Measurements from ENCODE around the gene CLDN6. TPM values are rescaled to one million over a fixed set of nuclear protein-coding genes. Genes with fewer than 3 reads are reported as not detected.

CLDN6 gene
- total RNA-seq, 1 donor from 2014 or later: 33.0 TPM

DNA sequence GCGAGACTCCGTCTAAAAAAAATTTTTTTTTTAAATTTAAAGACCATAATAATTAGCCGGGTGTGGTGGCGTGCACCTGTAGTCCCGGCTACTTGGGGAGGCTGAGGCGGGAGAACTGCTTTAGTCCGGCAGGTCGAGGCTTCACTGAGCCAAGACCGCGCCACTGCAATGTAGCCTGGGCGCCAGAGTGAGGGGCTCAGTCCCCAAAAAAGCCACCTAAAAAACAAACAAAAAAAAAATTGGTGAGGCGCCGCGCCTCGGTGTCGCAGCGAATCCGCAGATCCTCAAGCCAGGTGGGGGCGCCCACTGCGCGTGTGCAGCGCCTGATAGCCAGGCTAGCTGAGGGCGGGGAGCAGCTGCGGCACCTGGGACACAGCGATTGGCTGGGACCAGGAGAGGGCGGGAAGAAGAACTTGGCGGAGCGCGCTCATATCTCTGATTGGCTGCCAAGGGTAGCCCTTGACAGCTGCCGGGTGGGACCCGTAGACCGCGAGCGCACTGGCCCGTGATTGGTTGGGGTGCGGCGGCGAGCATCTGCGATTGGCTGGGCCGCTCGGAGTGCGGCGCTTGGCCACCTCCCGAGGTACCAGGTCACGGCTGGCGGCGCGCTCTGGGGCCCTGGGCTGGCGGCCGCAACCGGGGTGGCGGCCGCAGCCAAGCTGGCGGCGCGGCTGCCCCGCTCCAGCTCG is 14.3 kb downstream of the CLDN6 start:
- TF ChIP-seq, protein P1, sequence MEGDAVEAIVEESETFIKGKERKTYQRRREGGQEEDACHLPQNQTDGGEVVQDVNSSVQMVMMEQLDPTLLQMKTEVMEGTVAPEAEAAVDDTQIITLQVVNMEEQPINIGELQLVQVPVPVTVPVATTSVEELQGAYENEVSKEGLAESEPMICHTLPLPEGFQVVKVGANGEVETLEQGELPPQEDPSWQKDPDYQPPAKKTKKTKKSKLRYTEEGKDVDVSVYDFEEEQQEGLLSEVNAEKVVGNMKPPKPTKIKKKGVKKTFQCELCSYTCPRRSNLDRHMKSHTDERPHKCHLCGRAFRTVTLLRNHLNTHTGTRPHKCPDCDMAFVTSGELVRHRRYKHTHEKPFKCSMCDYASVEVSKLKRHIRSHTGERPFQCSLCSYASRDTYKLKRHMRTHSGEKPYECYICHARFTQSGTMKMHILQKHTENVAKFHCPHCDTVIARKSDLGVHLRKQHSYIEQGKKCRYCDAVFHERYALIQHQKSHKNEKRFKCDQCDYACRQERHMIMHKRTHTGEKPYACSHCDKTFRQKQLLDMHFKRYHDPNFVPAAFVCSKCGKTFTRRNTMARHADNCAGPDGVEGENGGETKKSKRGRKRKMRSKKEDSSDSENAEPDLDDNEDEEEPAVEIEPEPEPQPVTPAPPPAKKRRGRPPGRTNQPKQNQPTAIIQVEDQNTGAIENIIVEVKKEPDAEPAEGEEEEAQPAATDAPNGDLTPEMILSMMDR (IDR thresholded peaks at IDR 0.05; ENCODE audit: unreplicated experiment): peak; percentile 14
- no peak overlapping the region for H3K4me3 Mint-ChIP-seq (ENCODE audit: unreplicated experiment)
- H3K36me3 Mint-ChIP-seq (ENCODE audit: low read depth, unreplicated experiment): no peaks in the 10 kb centered on the region
- DNase-seq (ENCODE audit: low spot score): peak; percentile 95
- peaks cover 22% of the 10 kb centered on the region for H3K4me1 Mint-ChIP-seq (ENCODE audit: unreplicated experiment)
- peaks cover 9% of the 10 kb centered on the region for H3K27me3 Mint-ChIP-seq (ENCODE audit: unreplicated experiment)
- no peaks in the 10 kb centered on the region for H3K9me3 Mint-ChIP-seq (ENCODE audit: unreplicated experiment)
- no peak overlapping the region for H3K27ac Mint-ChIP-seq (ENCODE audit: unreplicated experiment)

DNA sequence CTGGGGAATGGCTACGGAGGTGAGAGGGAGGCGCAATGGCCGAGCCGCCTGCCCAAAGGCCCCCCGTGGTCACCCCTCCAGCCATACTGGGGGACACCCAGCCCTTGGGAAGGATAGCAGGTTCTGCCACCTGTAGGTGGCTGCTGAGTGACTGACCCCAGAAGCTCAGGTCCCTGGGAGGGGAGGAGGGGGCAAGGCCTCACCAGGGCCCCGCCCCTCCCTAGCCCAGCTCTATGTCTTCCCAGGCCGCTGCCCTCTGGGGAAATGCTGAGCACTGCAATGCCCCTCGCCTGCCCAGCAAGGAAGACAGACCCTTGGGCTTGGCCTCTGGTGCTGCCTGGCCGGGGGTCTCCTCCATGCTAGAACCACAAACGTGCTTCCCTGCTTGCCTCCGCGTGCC is 16.7 kb downstream of the CLDN6 start:
- DNase-seq (ENCODE audit: low spot score): no peak
- H3K4me3 Mint-ChIP-seq (ENCODE audit: unreplicated experiment): no peak overlapping the region
- TF ChIP-seq, protein P1 (IDR thresholded peaks at IDR 0.05; ENCODE audit: unreplicated experiment): no peak
- no peaks in the 10 kb centered on the region for H3K4me1 Mint-ChIP-seq (ENCODE audit: unreplicated experiment)
- H3K27ac Mint-ChIP-seq (ENCODE audit: unreplicated experiment): no peak overlapping the region
- no peaks in the 10 kb centered on the region for H3K9me3 Mint-ChIP-seq (ENCODE audit: unreplicated experiment)
- no peaks in the 10 kb centered on the region for H3K36me3 Mint-ChIP-seq (ENCODE audit: low read depth, unreplicated experiment)
- H3K27me3 Mint-ChIP-seq (ENCODE audit: unreplicated experiment): peaks cover 9% of the 10 kb centered on the region

DNA sequence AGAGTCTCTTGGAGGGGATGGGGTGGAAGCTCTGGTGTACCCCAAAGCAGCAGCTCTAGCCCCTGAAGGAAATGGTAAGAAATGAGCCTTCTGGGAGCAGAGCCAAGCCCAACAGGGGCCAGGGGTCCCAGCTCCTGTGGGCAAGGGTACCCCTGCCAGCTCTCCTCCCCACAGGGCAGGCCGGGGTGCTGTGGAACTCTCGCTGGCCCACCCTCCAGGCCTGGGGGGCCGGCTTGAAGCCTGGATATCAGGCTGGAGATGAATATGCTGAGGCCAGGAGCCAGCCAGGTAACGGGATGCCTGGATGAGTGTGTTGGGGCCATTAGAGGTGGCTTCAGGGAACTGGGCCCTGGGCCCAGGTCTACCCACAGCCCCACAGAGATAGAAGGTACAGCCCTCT is 17.4 kb downstream of the CLDN6 start:
- no peaks in the 10 kb centered on the region for H3K36me3 Mint-ChIP-seq (ENCODE audit: low read depth, unreplicated experiment)
- peaks cover 9% of the 10 kb centered on the region for H3K27me3 Mint-ChIP-seq (ENCODE audit: unreplicated experiment)
- TF ChIP-seq, protein P1 (IDR thresholded peaks at IDR 0.05; ENCODE audit: unreplicated experiment): no peak
- no peaks in the 10 kb centered on the region for H3K9me3 Mint-ChIP-seq (ENCODE audit: unreplicated experiment)
- DNase-seq (ENCODE audit: low spot score): no peak
- H3K4me3 Mint-ChIP-seq (ENCODE audit: unreplicated experiment): no peak overlapping the region
- H3K4me1 Mint-ChIP-seq (ENCODE audit: unreplicated experiment): no peaks in the 10 kb centered on the region
- no peak overlapping the region for H3K27ac Mint-ChIP-seq (ENCODE audit: unreplicated experiment)

DNA sequence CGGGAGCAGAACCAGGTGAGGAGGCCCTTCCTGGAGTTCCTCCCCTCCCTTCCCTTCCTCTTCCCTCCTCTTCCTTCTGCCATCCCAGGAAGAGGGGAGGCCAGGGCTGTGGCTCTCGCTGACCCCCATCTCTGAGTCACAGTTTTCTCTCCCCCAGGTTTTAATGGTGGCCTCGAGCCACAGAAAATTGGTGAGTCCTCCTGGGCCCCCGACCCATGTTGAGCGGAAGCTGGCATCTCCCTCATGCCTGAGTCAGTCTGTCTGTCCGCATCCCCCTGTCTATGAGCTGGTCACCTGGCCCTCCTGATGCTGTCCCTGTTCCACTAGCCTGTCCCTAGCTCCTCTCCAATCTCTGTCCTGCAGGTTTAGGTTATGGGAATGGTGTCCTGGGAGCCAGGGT is 18.1 kb downstream of the CLDN6 start:
- no peaks in the 10 kb centered on the region for H3K9me3 Mint-ChIP-seq (ENCODE audit: unreplicated experiment)
- H3K4me1 Mint-ChIP-seq (ENCODE audit: unreplicated experiment): no peaks in the 10 kb centered on the region
- peaks cover 9% of the 10 kb centered on the region for H3K27me3 Mint-ChIP-seq (ENCODE audit: unreplicated experiment)
- H3K4me3 Mint-ChIP-seq (ENCODE audit: unreplicated experiment): no peak overlapping the region
- TF ChIP-seq, protein P1 (IDR thresholded peaks at IDR 0.05; ENCODE audit: unreplicated experiment): no peak
- DNase-seq (ENCODE audit: low spot score): no peak
- no peak overlapping the region for H3K27ac Mint-ChIP-seq (ENCODE audit: unreplicated experiment)
- no peaks in the 10 kb centered on the region for H3K36me3 Mint-ChIP-seq (ENCODE audit: low read depth, unreplicated experiment)

DNA sequence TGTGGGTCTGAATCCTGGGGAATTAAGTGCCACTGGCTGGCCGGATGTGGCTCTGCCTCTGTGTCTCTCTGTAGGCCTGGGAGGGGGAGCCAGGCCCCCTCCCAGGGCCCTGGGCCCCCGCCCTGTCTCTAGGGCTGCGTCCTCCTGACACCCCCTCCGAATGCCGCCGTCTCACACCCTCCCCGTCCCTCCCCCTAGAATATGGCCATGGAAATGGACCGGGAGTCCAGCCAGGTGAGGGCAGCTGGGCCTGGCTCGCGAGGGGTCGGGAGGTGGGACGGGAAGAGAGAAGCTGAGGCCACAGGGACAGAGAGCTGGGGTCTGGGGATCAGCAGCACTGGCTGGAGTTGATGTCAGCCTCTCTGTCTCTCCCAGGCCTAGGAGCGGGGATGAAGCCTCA is 21.7 kb downstream of the CLDN6 start:
- TF ChIP-seq, protein P1 (IDR thresholded peaks at IDR 0.05; ENCODE audit: unreplicated experiment): no peak
- Mint-ChIP-seq H3K4me3 (ENCODE audit: unreplicated experiment) (no peak overlapping the region), H3K36me3 (ENCODE audit: low read depth, unreplicated experiment) (no peaks in the 10 kb centered on the region), H3K9me3 (ENCODE audit: unreplicated experiment) (no peaks in the 10 kb centered on the region), H3K4me1 (ENCODE audit: unreplicated experiment) (no peaks in the 10 kb centered on the region), H3K27me3 (ENCODE audit: unreplicated experiment) (peaks cover 5% of the 10 kb centered on the region), H3K27ac (ENCODE audit: unreplicated experiment) (no peak overlapping the region)
- DNase-seq (ENCODE audit: low spot score): no peak
